Neural cell (in vitro differentiated cells): ENCODE results near the gene SLC1A2. TPM values are rescaled to one million over a fixed set of nuclear protein-coding genes. Genes with fewer than 3 reads are reported as not detected.

Source experiments
- H2AFZ ChIP-seq: fragments of 200-600, 300-800 bp; sonication (generic), shearing (Covaris generic); 2 replicates; pipeline ENCODE4 v1.6.0; 2014; ENCODE audit warnings: low read depth, mild to moderate bottlenecking, antibody characterized with exemption, low read length, moderate library complexity
- H3F3A ChIP-seq: fragments of 200-600 bp; shearing (Covaris generic); 2 replicates; pipeline ENCODE4 v1.6.1; 2016; ENCODE audit warnings: mild to moderate bottlenecking, moderate library complexity, mixed read lengths, antibody characterized with exemption, low read length; ENCODE audit not compliant: insufficient read depth, poor library complexity, severe bottlenecking
- H3K27ac ChIP-seq: fragments of 200-600, 300-800 bp; sonication (generic), shearing (Covaris generic); 2 replicates; pipeline ENCODE4 v1.5.1; 2014; ENCODE audit warnings: mild to moderate bottlenecking, low read length, moderate library complexity
- H3K27me3 ChIP-seq: fragments of 300-800, 200-600 bp; sonication (generic), shearing (Covaris generic); 2 replicates; pipeline ENCODE4 v1.6.0; 2014; ENCODE audit warnings: mild to moderate bottlenecking, low read depth, low read length, moderate library complexity; ENCODE audit not compliant: insufficient read depth
- H3K36me3 ChIP-seq: fragments of 300-800, 200-600 bp; sonication (generic), shearing (Covaris generic); 2 replicates; pipeline ENCODE4 v1.5.1; 2014; ENCODE audit warnings: mild to moderate bottlenecking, antibody characterized with exemption, low read length, moderate library complexity; ENCODE audit not compliant: insufficient read depth
- H3K4me2 ChIP-seq: fragments of 300-800, 200-600 bp; sonication (generic), shearing (Covaris generic); 2 replicates; pipeline ENCODE4 v1.6.0; 2014; ENCODE audit warnings: mild to moderate bottlenecking, low read length
- H3K4me3 ChIP-seq: fragments of 300-800, 200-600 bp; sonication (generic), shearing (Covaris generic); 2 replicates; pipeline ENCODE4 v1.5.1; 2014; ENCODE audit warnings: mild to moderate bottlenecking, low read length, moderate library complexity
- H3K79me2 ChIP-seq: fragments of 200-600 bp; shearing (Covaris generic); replicated peaks from 2 replicates; pipeline ENCODE4 v1.6.0; 2014; ENCODE audit warnings: mild to moderate bottlenecking, low read length, moderate library complexity; ENCODE audit not compliant: insufficient read depth
- H3K9ac ChIP-seq: fragments of 300-800, 200-600 bp; sonication (generic), shearing (Covaris generic); 2 replicates; pipeline ENCODE4 v1.6.1; 2016; ENCODE audit warnings: mild to moderate bottlenecking, low read length, mixed read lengths
- H3K9me2 ChIP-seq: fragments of 200-600 bp; shearing (Covaris generic); 2 replicates; pipeline ENCODE4 v1.6.1; 2016; ENCODE audit warnings: mild to moderate bottlenecking, low read length, mixed read lengths; ENCODE audit not compliant: insufficient read depth
- H3K9me3 ChIP-seq: fragments of 200-600, 300-800 bp; sonication (generic), shearing (Covaris generic); 2 replicates; pipeline ENCODE4 v1.6.1; 2016; ENCODE audit warnings: mild to moderate bottlenecking, mixed run types, low read length, moderate library complexity, mixed read lengths
- H4K20me1 ChIP-seq: fragments of 200-600 bp; shearing (Covaris generic); 2 replicates; pipeline ENCODE4 v1.6.1; 2016; ENCODE audit warnings: mild to moderate bottlenecking, mixed run types; ENCODE audit not compliant: insufficient read depth
- CTCF ChIP-seq: fragments of 450-650 bp; IDR thresholded peaks from 2 replicates; pipeline ENCODE4 v1.5.1; 2014; ENCODE audit warnings: antibody characterized with exemption, mild to moderate bottlenecking, moderate library complexity; ENCODE audit not compliant: poor library complexity, severe bottlenecking
- EP300 ChIP-seq: fragments of 450-650 bp; conservative IDR thresholded peaks from 2 replicates; pipeline ENCODE4 v1.6.1; 2014; ENCODE audit warnings: antibody characterized with exemption, mild to moderate bottlenecking, moderate library complexity; ENCODE audit not compliant: poor library complexity, severe bottlenecking
- POLR2AphosphoS5 ChIP-seq: IDR thresholded peaks from 2 replicates; pipeline ENCODE4 v1.6.1; 2012
- RAD21 ChIP-seq: fragments of 450-650 bp; conservative IDR thresholded peaks from 2 replicates; pipeline ENCODE4 v1.6.1; 2014; ENCODE audit warnings: antibody characterized with exemption, mild to moderate bottlenecking, moderate library complexity
- REST ChIP-seq: IDR thresholded peaks from 2 replicates; pipeline ENCODE4 v1.6.1; 2012; ENCODE audit warnings: borderline replicate concordance
- SMC3 ChIP-seq: fragments of 450-650 bp; conservative IDR thresholded peaks from 2 replicates; pipeline ENCODE4 v1.6.1; 2014; ENCODE audit warnings: antibody characterized with exemption, mild to moderate bottlenecking, moderate library complexity; ENCODE audit not compliant: poor library complexity
- polyA plus RNA-seq: library from polyadenylated mRNA; depleted of rRNA; stranded (reverse); fragments of >200 nt; gene quantifications from 2 replicates; pipeline ENCODE4 v1.2.3, GENCODE V29; 2014

SLC1A2 gene
- polyA plus RNA-seq, 1 donor from 2014 or later: 134 TPM

- H3K4me2 ChIP-seq: no peak overlapping the region
- no peak overlapping the region for H3K27ac ChIP-seq
- H3K36me3 ChIP-seq: no peaks in the 10 kb centered on the region
- no peaks in the 10 kb centered on the region for H3K27me3 ChIP-seq
- H3K9me3 ChIP-seq: no peaks in the 10 kb centered on the region
- H3F3A ChIP-seq: no peaks in the 10 kb centered on the region
- H2AFZ ChIP-seq: no peak overlapping the region
- H3K4me3 ChIP-seq: no peak overlapping the region
- no peak for TF ChIP-seq POLR2AphosphoS5
- no peak for TF ChIP-seq REST
- H4K20me1 ChIP-seq: no peaks in the 10 kb centered on the region
- no peak overlapping the region for H3K9ac ChIP-seq
- no peaks in the 10 kb centered on the region for H3K9me2 ChIP-seq
- no peaks in the 10 kb centered on the region for H3K79me2 ChIP-seq
These were observed 55.2 kb downstream of the SLC1A2 start for GRCh38 chr11:35363854-35364780.

GRCh38 chr11:35363246-35363801, 56.0 kb downstream of the SLC1A2 start:
- H3K9ac ChIP-seq: no peak overlapping the region
- H3K4me2 ChIP-seq: no peak overlapping the region

More at GRCh38 chr11:35363246-35363801, 56.0 kb downstream of the SLC1A2 start:
- Histone ChIP-seq H3K27me3 (no peaks in the 10 kb centered on the region), H2AFZ (no peak overlapping the region), H3K27ac (no peak overlapping the region), H3K4me3 (no peak overlapping the region), H4K20me1 (no peaks in the 10 kb centered on the region), H3F3A (no peaks in the 10 kb centered on the region), H3K79me2 (no peaks in the 10 kb centered on the region), H3K9me2 (no peaks in the 10 kb centered on the region), H3K9me3 (no peaks in the 10 kb centered on the region), H3K36me3 (no peaks in the 10 kb centered on the region)
- TF ChIP-seq CTCF: no peak
- TF ChIP-seq REST: no peak
- TF ChIP-seq RAD21: no peak
- TF ChIP-seq SMC3: no peak
- no peak for TF ChIP-seq EP300
- no peak for TF ChIP-seq POLR2AphosphoS5
